ENCODE results near the gene MED28. TPM values are rescaled to one million over a fixed set of nuclear protein-coding genes. Genes with fewer than 3 reads are reported as not detected.

The MED28 gene
- polyA plus RNA-seq, 1 of the 3 experiments (the other 2 are of a cell fraction) = 7.5 TPM

GRCh38 chr4:17587094-17587822 lies 27.2 kb upstream of the MED28 start:
- no peaks in the 10 kb centered on the region for H3K4me1 ChIP-seq (ENCODE audit: control insufficient read depth in 1 of 2, insufficient read depth in 2 of 2, low read depth in 1 of 2, low read length in 1 of 2)
- no peak overlapping the region for H3K4me3 ChIP-seq (ENCODE audit: low read depth in 2 of 2, low read length in 1 of 2)
- peaks cover 30 to 69% of the 10 kb centered on the region in 2 experiments for H3K36me3 ChIP-seq (replicated peaks in 1 of 2; ENCODE audit: control insufficient read depth in 1 of 2, insufficient read depth in 2 of 2, low read length in 1 of 2)
- no peaks in the 10 kb centered on the region for H3K27me3 ChIP-seq (ENCODE audit: insufficient read depth)
- no peak for DNase-seq
- H3K79me2 ChIP-seq (ENCODE audit: insufficient read depth) = 0 out of 2 replicates have a peak, but pooled peaks cover 2% of the 10 kb centered on the region
- H3K9me2 ChIP-seq = no peaks in the 10 kb centered on the region
- no peak overlapping the region for H3K9ac ChIP-seq
- H4K20me1 ChIP-seq (ENCODE audit: insufficient read depth) = no peaks in the 10 kb centered on the region
- WGBS (ENCODE audit: low lambda C conversion rate) = 95% methylated on average over 9 of the region's 9 CpGs
- TF ChIP-seq GABPA (IDR thresholded peaks at IDR 0.05; ENCODE audit: low read depth) = no peak
- no peak for TF ChIP-seq RCOR1 (IDR thresholded peaks at IDR 0.05; ENCODE audit: low read length)
- TF ChIP-seq JUND (IDR thresholded peaks at IDR 0.05) = no peak
- no peak for TF ChIP-seq POLR2AphosphoS5 (IDR thresholded peaks at IDR 0.05; ENCODE audit: low read depth, low read length)
- no peak overlapping the region for H2AFZ ChIP-seq (ENCODE audit: low read depth)
- POLR2A ChIA-PET = no interaction called here
- CTCF ChIA-PET = no interaction called here
- H3K4me2 ChIP-seq = no peak overlapping the region
- no peaks in the 10 kb centered on the region for H3F3A ChIP-seq (replicated peaks; ENCODE audit: insufficient read depth)
- no peak overlapping the region for H3K27ac ChIP-seq (ENCODE audit: low read depth in 2 of 2, low read length in 1 of 2)
- H3K9me3 ChIP-seq = no peaks in the 10 kb centered on the region

- no peaks in the 10 kb centered on the region for H4K20me1 ChIP-seq (ENCODE audit: insufficient read depth)
- 95% methylated on average over 3 of the region's 3 CpGs for WGBS (ENCODE audit: low lambda C conversion rate)
- 0 out of 2 replicates have a peak, but pooled peaks cover 2% of the 10 kb centered on the region for H3K79me2 ChIP-seq (ENCODE audit: insufficient read depth)
- peaks cover 25 to 51% of the 10 kb centered on the region in 2 experiments for H3K36me3 ChIP-seq (replicated peaks in 1 of 2; ENCODE audit: control insufficient read depth in 1 of 2, insufficient read depth in 2 of 2, low read length in 1 of 2)
- ChIA-PET CTCF (interaction anchor here (1.7 kb wide), 1 partner anchor 10 kb away, joined by 4 read pairs; no protein-coding TSS in a partner anchor), POLR2A (no interaction called here)
- no peaks in the 10 kb centered on the region for H3K4me1 ChIP-seq (ENCODE audit: control insufficient read depth in 1 of 2, insufficient read depth in 2 of 2, low read depth in 1 of 2, low read length in 1 of 2)
- H3K9me2 ChIP-seq = no peaks in the 10 kb centered on the region
- TF ChIP-seq NFIC (IDR thresholded peaks at IDR 0.05; ENCODE audit: borderline replicate concordance) (no peak), SIN3A (IDR thresholded peaks at IDR 0.05; ENCODE audit: borderline replicate concordance, low read depth, low read length) (no peak), EP300 (IDR thresholded peaks at IDR 0.05; ENCODE audit: borderline replicate concordance in 1 of 2, low read depth in 1 of 2, low read length in 1 of 2) (no peak), POLR2AphosphoS5 (IDR thresholded peaks at IDR 0.05; ENCODE audit: low read depth, low read length) (no peak), IRF3 (IDR thresholded peaks at IDR 0.05; ENCODE audit: low read depth, low read length) (no peak), EZH2phosphoT487 (IDR thresholded peaks at IDR 0.05; ENCODE audit: borderline replicate concordance, low read depth) (no peak), ZBTB33 (IDR thresholded peaks at IDR 0.05; ENCODE audit: borderline replicate concordance, low read depth) (no peak), YY1 (IDR thresholded peaks at IDR 0.05; ENCODE audit: low read depth) (no peak), PBX3 (IDR thresholded peaks at IDR 0.05) (no peak), USF2 (IDR thresholded peaks at IDR 0.05; ENCODE audit: borderline replicate concordance, low read depth, low read length) (no peak), RXRA (IDR thresholded peaks at IDR 0.05; ENCODE audit: borderline replicate concordance, low read depth) (no peak), RCOR1 (IDR thresholded peaks at IDR 0.05; ENCODE audit: low read length) (no peak), USF1 (IDR thresholded peaks at IDR 0.05; ENCODE audit: borderline replicate concordance, low read depth) (no peak), JUND (IDR thresholded peaks at IDR 0.05) (no peak), TEAD4 (IDR thresholded peaks at IDR 0.05; ENCODE audit: borderline replicate concordance, insufficient read depth) (no peak), GATA2 (CRISPR knock-in tag; IDR thresholded peaks at IDR 0.05) (no peak)
- H2AFZ ChIP-seq (ENCODE audit: low read depth) = no peak overlapping the region
- no peaks in the 10 kb centered on the region for H3K27me3 ChIP-seq (ENCODE audit: insufficient read depth)
- H3K27ac ChIP-seq (ENCODE audit: low read depth in 2 of 2, low read length in 1 of 2) = no peak overlapping the region
- no peak overlapping the region for H3K4me3 ChIP-seq (ENCODE audit: low read depth in 2 of 2, low read length in 1 of 2)
- H3K9ac ChIP-seq = no peak overlapping the region
- no peak for DNase-seq
- H3F3A ChIP-seq (replicated peaks; ENCODE audit: insufficient read depth) = no peaks in the 10 kb centered on the region
- H3K4me2 ChIP-seq = no peak overlapping the region
- no peaks in the 10 kb centered on the region for H3K9me3 ChIP-seq
Observed at GRCh38 chr4:17589355-17589754, 25.1 kb upstream of the MED28 start.

Measured in SK-N-SH (cell line).